ENCODE results near the gene TNFAIP8.

TNFAIP8 gene

GRCh38 chr5:119355685-119356611, at the start of gene TNFAIP8:
TNFAIP8 (plus strand) TSS chr5:119356019; CDS start chr5:119356091, 72 bp downstream.
- DNase-seq (ENCODE audit: low read depth in 2 of 2, low spot score in 1 of 2) = no peak

GRCh38 chr5:119307170-119307569, 48.6 kb upstream of the TNFAIP8 start:
- DNase-seq (ENCODE audit: low read depth in 2 of 2, low spot score in 1 of 2) = no peak

- no peak for DNase-seq (ENCODE audit: low read depth in 2 of 2, low spot score in 1 of 2)
Measured at GRCh38 chr5:119309326-119309725, 46.5 kb upstream of the TNFAIP8 start.

DNA sequence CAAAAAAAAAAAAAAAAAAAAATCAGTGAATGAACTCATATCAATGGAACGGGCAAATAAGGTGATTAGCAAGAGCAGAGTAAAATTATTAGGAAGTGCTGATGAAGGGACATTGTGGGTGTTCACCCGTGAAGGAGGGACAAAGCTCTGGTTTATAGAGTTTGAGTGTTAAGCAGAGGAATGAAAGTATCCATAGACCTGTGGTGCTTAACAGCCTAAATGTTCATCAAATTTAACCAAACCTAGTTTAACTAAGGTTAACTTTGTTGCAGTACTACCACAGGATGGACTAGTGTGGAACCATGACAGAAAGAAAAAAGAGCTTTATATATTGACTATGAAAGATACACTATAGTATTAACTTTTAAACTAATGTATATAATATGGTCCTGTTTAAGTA, 44.1 kb upstream of the TNFAIP8 start:
- no peak for DNase-seq (ENCODE audit: low read depth in 2 of 2, low spot score in 1 of 2)

GRCh38 chr5:119312403-119312802, 43.4 kb upstream of the TNFAIP8 start:
- DNase-seq (ENCODE audit: low read depth in 2 of 2, low spot score in 1 of 2) = no peak

- DNase-seq (ENCODE audit: low read depth in 2 of 2, low spot score in 1 of 2) = no peak
Measured at GRCh38 chr5:119313197-119313596, 42.6 kb upstream of the TNFAIP8 start.

- no peak for DNase-seq (ENCODE audit: low read depth in 2 of 2, low spot score in 1 of 2)
Measured at GRCh38 chr5:119313658-119314605, 41.9 kb upstream of the TNFAIP8 start.

GRCh38 chr5:119315516-119315949, 40.3 kb upstream of the TNFAIP8 start:
- DNase-seq (ENCODE audit: low read depth in 2 of 2, low spot score in 1 of 2) = no peak

DNA sequence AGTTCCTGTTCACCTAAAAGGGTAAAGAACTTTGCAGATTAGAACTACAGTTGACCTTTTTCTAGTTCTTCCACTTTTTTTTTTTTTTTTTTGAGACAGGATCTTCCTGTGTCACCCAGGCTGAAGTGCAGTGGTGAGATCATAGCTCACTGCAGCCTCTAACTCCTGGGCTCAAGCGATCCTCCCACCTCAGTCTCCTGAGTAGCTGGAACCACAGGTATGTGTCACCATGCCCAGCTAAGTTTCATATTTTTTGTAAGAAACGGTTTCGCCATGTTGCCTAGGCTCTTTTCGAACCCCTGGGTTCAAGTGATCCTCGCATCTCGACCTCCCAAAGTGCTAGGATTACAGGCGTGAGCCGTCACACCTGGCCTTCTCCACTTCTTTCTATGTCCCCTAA, 39.7 kb upstream of the TNFAIP8 start:
- no peak for DNase-seq (ENCODE audit: low read depth in 2 of 2, low spot score in 1 of 2)

DNA sequence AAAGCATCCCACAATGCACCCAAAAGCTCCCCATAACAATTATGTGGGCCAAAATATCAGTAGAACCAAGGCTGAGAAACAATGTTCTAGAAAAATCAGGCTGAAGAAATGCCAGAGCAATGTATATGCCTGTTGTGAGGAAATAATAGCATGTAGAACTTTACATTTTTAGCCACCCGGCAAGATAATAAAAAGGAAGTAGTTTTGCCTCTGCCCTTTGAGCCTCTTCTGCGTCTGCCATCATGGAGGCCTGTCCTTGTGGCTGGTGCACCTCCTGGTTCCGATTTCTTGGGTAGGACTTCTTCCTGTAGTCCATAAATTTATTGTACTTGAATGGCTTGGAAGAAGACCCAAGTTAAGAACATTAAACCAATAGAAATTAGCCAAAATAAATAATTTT, 38.9 kb upstream of the TNFAIP8 start:
- DNase-seq (ENCODE audit: low read depth in 2 of 2, low spot score in 1 of 2) = no peak

- no peak for DNase-seq (ENCODE audit: low read depth in 2 of 2, low spot score in 1 of 2)
Measured at GRCh38 chr5:119318256-119318894, 37.4 kb upstream of the TNFAIP8 start.

GRCh38 chr5:119319401-119319800, 36.4 kb upstream of the TNFAIP8 start:
- DNase-seq (ENCODE audit: low read depth in 2 of 2, low spot score in 1 of 2) = no peak

- no peak for DNase-seq (ENCODE audit: low read depth in 2 of 2, low spot score in 1 of 2)
Measured at GRCh38 chr5:119319890-119320289, 35.9 kb upstream of the TNFAIP8 start.

- DNase-seq (ENCODE audit: low read depth in 2 of 2, low spot score in 1 of 2) = no peak
Measured at GRCh38 chr5:119321569-119322311, 34.1 kb upstream of the TNFAIP8 start.

GRCh38 chr5:119322312-119322947, 33.4 kb upstream of the TNFAIP8 start:
- DNase-seq (ENCODE audit: low read depth in 2 of 2, low spot score in 1 of 2) = no peak

- DNase-seq (ENCODE audit: low read depth in 2 of 2, low spot score in 1 of 2) = no peak
Measured at GRCh38 chr5:119322948-119323537, 32.8 kb upstream of the TNFAIP8 start.

GRCh38 chr5:119323601-119324000, 32.2 kb upstream of the TNFAIP8 start:
- no peak for DNase-seq (ENCODE audit: low read depth in 2 of 2, low spot score in 1 of 2)

- DNase-seq (ENCODE audit: low read depth in 2 of 2, low spot score in 1 of 2) = no peak
Measured at GRCh38 chr5:119324842-119325241, 31.0 kb upstream of the TNFAIP8 start.

DNA sequence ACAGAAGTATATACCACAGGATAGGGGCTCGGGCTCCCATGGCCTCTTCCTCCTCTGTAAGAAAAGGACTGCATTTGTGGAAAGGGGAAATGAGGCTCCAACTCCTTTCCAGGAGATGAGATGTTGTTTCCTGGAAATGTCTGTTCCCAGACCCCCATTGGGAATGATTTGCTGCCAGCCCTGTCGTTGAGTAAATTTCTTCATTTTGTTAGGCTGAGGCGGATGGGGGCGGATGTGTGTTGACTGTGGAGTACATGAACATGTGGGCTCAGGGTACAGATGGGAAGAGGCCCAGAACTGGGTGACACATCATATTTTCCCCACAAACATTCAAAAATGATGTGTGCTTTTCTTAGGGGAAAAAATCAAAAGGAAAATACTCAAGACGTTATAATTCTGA, 28.8 kb upstream of the TNFAIP8 start:
- no peak for DNase-seq (ENCODE audit: low read depth in 2 of 2, low spot score in 1 of 2)
